PC-9 (cell line): ENCODE measurements around the gene FITM1. TPM values are rescaled to one million over a fixed set of nuclear protein-coding genes. Genes with fewer than 3 reads are reported as not detected.

ENCODE experiments used
- BruUV-seq: library from RNA; stranded (reverse); fragments of 400-500 nt; replicated peaks from 2 replicates; lab custom pipeline; 2021; lab: Mats Ljungman, UMichigan
- CTCF ChIA-PET: fragments of 300-600 bp; sonication (Branson Sonifier 250); formaldehyde crosslinking; loops from one replicate; lab custom pipeline; 2022; ENCODE audit warnings: antibody characterized with exemption; lab: Charles Lee
- POLR2A ChIA-PET: fragments of 300-600 bp; sonication (Branson Sonifier 250); formaldehyde crosslinking; loops from one replicate; lab custom pipeline; 2022; ENCODE audit warnings: antibody characterized with exemption; ENCODE audit not compliant: unreplicated experiment; lab: Charles Lee
- DNase-seq, 2 experiments: peaks; one replicate each; pipeline versions ENCODE4 v3.0.0 to v3.0.0-alpha.2; 2015 to 2022; ENCODE audit warnings: mixed read lengths in 1 of 2
- H2AFZ ChIP-seq: fragments of 200-600 bp; sonication (generic); 2 replicates; pipeline ENCODE4 v1.8.1; 2017; ENCODE audit warnings: antibody characterized with exemption
- H3F3A ChIP-seq: fragments of 200-600 bp; sonication (generic); 2 replicates; pipeline ENCODE4 v1.8.1; 2017; ENCODE audit warnings: antibody characterized with exemption, mild to moderate bottlenecking, low read depth; ENCODE audit not compliant: insufficient read depth
- H3K27ac ChIP-seq: fragments of 200-600 bp; sonication (generic); 2 replicates; pipeline ENCODE4 v1.6.1; 2016; ENCODE audit warnings: mixed run types
- H3K27me3 ChIP-seq: fragments of 200-600 bp; sonication (generic); 2 replicates; pipeline ENCODE4 v1.6.1; 2016; ENCODE audit warnings: low read depth, mixed run types; ENCODE audit not compliant: insufficient read depth
- H3K36me3 ChIP-seq: fragments of 200-600 bp; sonication (generic); 2 replicates; pipeline ENCODE4 v1.6.1; 2016; ENCODE audit warnings: low read depth, mixed run types
- H3K4me1 ChIP-seq: fragments of 200-600 bp; sonication (generic); replicated peaks from 2 replicates; pipeline ENCODE4 v1.6.1; 2016; ENCODE audit warnings: mixed run types; ENCODE audit not compliant: insufficient read depth
- H3K4me2 ChIP-seq: fragments of 200-600 bp; sonication (generic); 2 replicates; pipeline ENCODE4 v1.6.1; 2017; ENCODE audit warnings: mixed run types
- H3K4me3 ChIP-seq: fragments of 200-600 bp; sonication (generic); 2 replicates; pipeline ENCODE4 v1.6.1; 2016; ENCODE audit warnings: mixed run types
- H3K79me2 ChIP-seq: fragments of 200-600 bp; sonication (generic); 2 replicates; pipeline ENCODE4 v1.6.1; 2017; ENCODE audit warnings: low read depth, mixed run types
- H3K9me2 ChIP-seq: fragments of 200-600 bp; sonication (generic); 2 replicates; pipeline ENCODE4 v1.8.1; 2017; ENCODE audit warnings: mild to moderate bottlenecking; ENCODE audit not compliant: insufficient read depth
- H3K9me3 ChIP-seq: fragments of 200-600 bp; sonication (generic); 2 replicates; pipeline ENCODE4 v1.8.1; 2016; ENCODE audit warnings: low read depth; ENCODE audit not compliant: insufficient read depth
- H4K20me1 ChIP-seq: fragments of 200-600 bp; sonication (generic); 2 replicates; pipeline ENCODE4 v1.8.1; 2017; ENCODE audit not compliant: insufficient read depth
- CTCF ChIP-seq: fragments of 200-600 bp; sonication (generic); conservative IDR thresholded peaks from 2 replicates; pipeline ENCODE4 v1.6.1; 2017; ENCODE audit warnings: mixed run types, antibody characterized with exemption, mild to moderate bottlenecking, moderate library complexity
- EZH2 ChIP-seq: fragments of 200-600 bp; sonication (generic); IDR thresholded peaks from 2 replicates; pipeline ENCODE4 v1.8.0; 2017; ENCODE audit warnings: antibody characterized with exemption, low read depth
- intact Hi-C: fragments of 100-400 bp; cut with micrococcal nuclease; formaldehyde crosslinking; loops from one replicate; pipeline ENCODE4 v1.10.0; 2022; ENCODE audit not compliant: unreplicated experiment
- microRNA-seq: library from miRNA; unstranded; fragments of <30 nt; microRNA quantifications from one replicate; pipeline ENCODE4 v1.2.0, GENCODE V29; 2021; ENCODE audit warnings: borderline number of aligned reads, borderline replicate concordance
- total RNA-seq: library from RNA; stranded (reverse); gene quantifications from 2 replicates; pipeline ENCODE4 v1.2.3, GENCODE V29; 2021

The FITM1 gene
- total RNA-seq, 1 experiment from 2014 or later = 0.72 TPM

GRCh38 chr14:24179961-24180796, 49.7 kb downstream of the FITM1 start:
- H3K9me2 ChIP-seq = no peaks in the 10 kb centered on the region
- POLR2A ChIA-PET = no interaction called here
- DNase-seq = no peak
- TF ChIP-seq EZH2 (no peak), CTCF (no peak)
- no peaks in the 10 kb centered on the region; the same call in 1 of the 2 replicates for H3F3A ChIP-seq
- H3K4me3 ChIP-seq = no peak overlapping the region
- no peak overlapping the region for H3K27ac ChIP-seq
- no peaks in the 10 kb centered on the region; the same call in 1 of the 2 replicates for H4K20me1 ChIP-seq
- H3K4me2 ChIP-seq = no peak overlapping the region
- no peaks in the 10 kb centered on the region for H3K4me1 ChIP-seq
- intact Hi-C loops = no loop called here
- H2AFZ ChIP-seq = no peak overlapping the region
- CTCF ChIA-PET = no interaction called here
- no peaks in the 10 kb centered on the region for H3K79me2 ChIP-seq
- H3K9me3 ChIP-seq = no peaks in the 10 kb centered on the region
- BruUV-seq = no TSS peak
- no peaks in the 10 kb centered on the region for H3K27me3 ChIP-seq
- no peaks in the 10 kb centered on the region for H3K36me3 ChIP-seq

GRCh38 chr14:24181371-24182077, 51.1 kb downstream of the FITM1 start:
- CTCF ChIA-PET = no interaction called here

More at GRCh38 chr14:24181371-24182077, 51.1 kb downstream of the FITM1 start:
- no peaks in the 10 kb centered on the region; the same call in 1 of the 2 replicates for H4K20me1 ChIP-seq
- no peaks in the 10 kb centered on the region; the same call in 1 of the 2 replicates for H3F3A ChIP-seq
- no peaks in the 10 kb centered on the region for H3K27me3 ChIP-seq
- no peak overlapping the region for H3K27ac ChIP-seq
- H3K4me1 ChIP-seq = no peaks in the 10 kb centered on the region
- H2AFZ ChIP-seq = no peak overlapping the region
- TF ChIP-seq EZH2 (no peak), CTCF (no peak)
- H3K9me3 ChIP-seq = no peaks in the 10 kb centered on the region
- H3K4me3 ChIP-seq = no peak overlapping the region
- H3K79me2 ChIP-seq = no peaks in the 10 kb centered on the region
- no peak overlapping the region for H3K4me2 ChIP-seq
- intact Hi-C loops = no loop called here
- no peaks in the 10 kb centered on the region for H3K36me3 ChIP-seq
- BruUV-seq = no TSS peak
- H3K9me2 ChIP-seq = no peaks in the 10 kb centered on the region
- no peak for DNase-seq
- POLR2A ChIA-PET = interaction anchor here (0.7 kb wide), 1 partner anchor 21 kb away, joined by 3 read pairs; no protein-coding TSS in a partner anchor

Small RNA genes lying within 50 kb of the gene (microRNA-seq; reads per million reads assigned to microRNA genes)
- not detected for gene MIR7703

Other genes starting within 250 kb of the FITM1 start
- gene DHRS4, start 176.9 kb upstream of the FITM1 start, total RNA-seq = 17.6 and 24.1 TPM in 2 replicates
- gene DHRS4L2, start 141.7 kb upstream of the FITM1 start, total RNA-seq = 14.8 and 22.8 TPM in 2 replicates
- not detected in 2 replicates for gene CARMIL3, start 78.7 kb upstream of the FITM1 start, total RNA-seq
- gene CPNE6, start 59.1 kb upstream of the FITM1 start, total RNA-seq = not detected in 2 replicates
- gene PCK2, start 36.3 kb upstream of the FITM1 start, total RNA-seq = 77.4 and 113 TPM in 2 replicates
- gene DCAF11, start 15.9 kb upstream of the FITM1 start, total RNA-seq = 52.7 and 87.6 TPM in 2 replicates
- 1.2 and 2.3 TPM in 2 replicates for gene NRL, start 15.7 kb upstream of the FITM1 start, total RNA-seq
- gene PSME1, start 5.5 kb downstream of the FITM1 start, total RNA-seq = 172 and 174 TPM in 2 replicates
- 27.4 and 37.1 TPM in 2 replicates for gene EMC9, start 10.9 kb downstream of the FITM1 start, total RNA-seq
- gene PSME2, start 16.0 kb downstream of the FITM1 start, total RNA-seq = 96.0 and 153 TPM in 2 replicates
- gene RNF31, start 16.8 kb downstream of the FITM1 start, total RNA-seq = 44.6 and 60.8 TPM in 2 replicates
- 18.8 and 21.4 TPM in 2 replicates for gene IRF9, start 30.6 kb downstream of the FITM1 start, total RNA-seq
- gene REC8, start 41.4 kb downstream of the FITM1 start, total RNA-seq = 6.5 and 8.3 TPM in 2 replicates
- gene IPO4, start 58.2 kb downstream of the FITM1 start, total RNA-seq = 39.0 and 44.1 TPM in 2 replicates
- 37.3 and 41.2 TPM in 2 replicates for gene TM9SF1, start 64.8 kb downstream of the FITM1 start, total RNA-seq
- not detected in 2 replicates for gene TSSK4, start 75.0 kb downstream of the FITM1 start, total RNA-seq
- 31.2 and 37.6 TPM in 2 replicates for gene CHMP4A, start 82.8 kb downstream of the FITM1 start, total RNA-seq
- 8.7 and 15.3 TPM in 2 replicates for gene MDP1, start 85.4 kb downstream of the FITM1 start, total RNA-seq
- 134 and 179 TPM in 2 replicates for gene NEDD8, start 101.7 kb downstream of the FITM1 start, total RNA-seq
- 55.3 and 63.7 TPM in 2 replicates for gene GMPR2, start 102.3 kb downstream of the FITM1 start, total RNA-seq
- gene TINF2, start 112.0 kb downstream of the FITM1 start, total RNA-seq = 22.4 and 23.0 TPM in 2 replicates
- gene TGM1, start 132.5 kb downstream of the FITM1 start, total RNA-seq = 7.2 and 7.5 TPM in 2 replicates
- gene RABGGTA, start 140.9 kb downstream of the FITM1 start, total RNA-seq = 25.2 and 30.1 TPM in 2 replicates
- 37.9 and 41.4 TPM in 2 replicates for gene DHRS1, start 169.1 kb downstream of the FITM1 start, total RNA-seq
- gene NOP9, start 169.2 kb downstream of the FITM1 start, total RNA-seq = 24.4 and 31.1 TPM in 2 replicates
- gene CIDEB, start 177.3 kb downstream of the FITM1 start, total RNA-seq = not detected in 2 replicates
- 15.0 and 26.1 TPM in 2 replicates for gene LTB4R2, start 179.5 kb downstream of the FITM1 start, total RNA-seq
- 10.3 and 16.4 TPM in 2 replicates for gene LTB4R, start 180.8 kb downstream of the FITM1 start, total RNA-seq
- 1.8 and 2.0 TPM in 2 replicates for gene ADCY4, start 204.4 kb downstream of the FITM1 start, total RNA-seq
- gene RIPK3, start 209.3 kb downstream of the FITM1 start, total RNA-seq = 4.0 and 6.4 TPM in 2 replicates
- 48.3 and 76.3 TPM in 2 replicates for gene NFATC4, start 237.5 kb downstream of the FITM1 start, total RNA-seq